SW 1271 (cell line): ENCODE measurements around the gene WWTR1.

Experiments
- DNase-seq, 2 experiments: peaks; one replicate each; lab custom pipeline; 2025; lab: John Stamatoyannopoulos, UW

WWTR1 gene

GRCh38 chr3:149567381-149567780 lies 90.4 kb downstream of the WWTR1 start:
- DNase-seq: no peak

DNA sequence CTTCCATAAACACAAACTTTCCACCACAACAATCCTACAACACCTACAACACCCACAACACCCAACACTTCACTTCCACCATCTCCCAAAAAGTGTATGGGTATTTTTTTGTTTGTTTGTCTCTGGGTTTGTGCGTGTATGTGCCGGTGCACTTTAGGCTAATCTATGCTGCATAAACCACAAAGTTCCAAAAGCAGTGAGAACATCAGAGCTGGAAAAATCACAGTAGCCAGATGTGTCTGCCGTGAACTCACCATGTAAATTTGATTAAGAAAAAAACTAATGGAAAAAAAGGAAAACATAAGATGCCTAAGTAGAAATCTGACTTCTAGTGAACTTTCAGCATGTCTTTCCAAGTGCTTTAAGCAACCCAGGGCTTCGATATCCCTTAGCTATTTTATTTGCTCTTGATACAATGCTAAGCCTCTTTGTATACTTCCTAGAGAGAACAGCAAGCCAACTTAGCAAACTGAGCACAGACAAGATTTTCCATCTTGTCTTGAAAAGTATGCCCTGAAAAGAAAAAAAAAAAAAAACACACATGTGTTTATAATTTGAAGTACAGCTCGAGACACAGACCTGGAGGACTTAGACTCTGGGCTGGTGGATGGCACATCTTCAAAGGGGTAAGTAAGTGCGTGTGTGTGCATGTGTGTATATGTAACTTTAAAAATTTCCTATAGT lies 91.4 kb downstream of the WWTR1 start:
- DNase-seq: no peak

DNA sequence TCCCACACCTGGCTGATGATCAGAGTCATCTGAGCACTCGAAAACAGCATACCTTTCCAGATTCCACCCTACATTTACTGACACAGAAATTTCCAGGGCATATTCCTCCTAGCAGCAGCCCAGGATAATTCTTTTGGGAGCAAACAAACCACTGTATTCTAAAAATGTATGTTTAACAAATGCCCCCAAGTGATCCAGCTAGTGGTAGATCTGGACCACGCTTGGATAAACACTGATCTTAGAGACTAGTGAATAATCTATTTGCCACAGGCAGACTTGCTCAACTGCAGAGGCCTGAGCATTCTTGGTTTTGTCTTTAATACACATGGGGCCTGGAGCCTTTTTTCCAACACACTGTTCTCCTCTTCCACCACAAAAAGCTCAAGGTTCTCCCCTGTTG lies 93.7 kb downstream of the WWTR1 start:
- DNase-seq: no peak

GRCh38 chr3:149563114-149563513 lies 94.7 kb downstream of the WWTR1 start:
- no peak for DNase-seq

GRCh38 chr3:149560617-149561016 lies 97.2 kb downstream of the WWTR1 start:
- DNase-seq: no peak

DNA sequence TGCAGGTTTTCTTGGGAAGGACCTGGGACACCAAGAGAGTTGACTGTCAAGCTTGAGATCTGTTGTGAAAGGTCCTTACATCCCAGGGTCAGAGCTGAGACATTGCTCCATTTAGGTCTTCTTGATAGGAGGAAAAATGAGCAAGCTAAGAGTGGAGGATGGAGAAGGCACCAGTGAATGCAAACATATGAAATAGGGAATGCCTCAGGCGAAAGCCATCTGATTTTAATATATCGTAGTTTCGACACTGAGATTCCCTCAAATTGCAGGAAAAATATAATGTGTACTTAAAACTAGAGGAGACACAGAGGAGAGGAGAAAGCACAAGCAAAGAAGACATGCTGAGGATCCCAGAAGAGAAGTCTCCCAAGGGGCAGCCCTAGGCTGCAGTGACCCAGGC lies 97.8 kb downstream of the WWTR1 start:
- DNase-seq: no peak

DNA sequence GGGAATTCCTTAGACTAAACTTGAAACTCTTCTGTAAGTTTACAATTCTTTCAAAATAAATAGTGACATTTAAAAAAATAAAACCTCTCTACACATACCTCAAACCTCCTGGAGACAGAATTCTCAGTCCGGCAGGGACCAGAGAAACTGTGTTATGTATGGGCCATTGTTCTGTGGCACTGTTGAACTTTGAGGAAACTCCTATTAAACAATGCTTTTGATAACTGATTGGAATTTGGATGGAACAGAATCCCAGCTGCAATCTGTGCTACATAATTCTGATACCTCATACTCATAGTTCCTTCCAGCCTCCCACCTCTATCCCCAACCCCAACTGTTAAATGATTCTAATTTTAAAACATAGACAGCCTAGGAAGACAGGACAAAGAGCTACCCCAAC lies 98.3 kb downstream of the WWTR1 start:
- no peak for DNase-seq

DNA sequence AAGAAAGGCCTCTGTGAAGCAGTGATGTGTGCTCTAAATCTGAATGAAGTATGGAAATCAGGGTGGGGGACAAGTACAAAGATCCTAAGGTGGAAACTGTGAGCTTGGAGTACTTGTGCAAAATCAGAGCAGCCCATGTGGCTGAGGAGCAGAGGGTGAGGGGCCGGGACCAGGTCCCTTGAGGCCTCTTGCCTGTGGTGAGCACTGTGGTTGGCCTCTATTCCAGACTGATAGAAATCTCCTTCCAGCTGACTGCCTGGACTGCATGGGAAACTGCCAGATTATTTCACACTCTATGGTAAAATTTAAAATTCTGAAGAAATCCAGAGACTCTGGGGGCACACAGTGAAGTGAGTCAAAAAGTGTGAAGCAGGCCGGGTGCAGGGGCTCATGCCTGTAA lies 101.9 kb downstream of the WWTR1 start:
- DNase-seq: no peak

GRCh38 chr3:149554826-149555225 lies 103.0 kb downstream of the WWTR1 start:
- no peak for DNase-seq

GRCh38 chr3:149553781-149554451 lies 103.9 kb downstream of the WWTR1 start:
- DNase-seq: no peak

DNA sequence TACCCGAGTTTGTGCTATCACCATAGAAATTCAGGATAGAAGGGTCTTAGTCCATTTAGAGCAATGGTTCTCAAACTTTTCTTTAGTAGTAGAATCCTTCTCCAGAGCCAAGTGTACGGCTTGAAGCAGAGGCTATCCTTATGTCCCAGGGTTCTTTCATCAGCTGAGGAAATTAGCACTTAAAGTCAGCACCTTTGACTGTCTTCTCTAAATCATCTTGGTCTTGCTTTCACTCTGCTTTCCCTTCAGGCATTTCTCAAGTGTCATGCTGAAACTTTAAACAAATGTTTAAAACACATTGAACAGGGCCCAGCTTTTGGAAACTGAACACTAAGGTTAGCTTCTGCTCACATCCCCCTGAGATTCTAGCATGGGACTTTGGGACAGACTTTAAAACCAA lies 105.1 kb downstream of the WWTR1 start:
- DNase-seq: no peak

DNA sequence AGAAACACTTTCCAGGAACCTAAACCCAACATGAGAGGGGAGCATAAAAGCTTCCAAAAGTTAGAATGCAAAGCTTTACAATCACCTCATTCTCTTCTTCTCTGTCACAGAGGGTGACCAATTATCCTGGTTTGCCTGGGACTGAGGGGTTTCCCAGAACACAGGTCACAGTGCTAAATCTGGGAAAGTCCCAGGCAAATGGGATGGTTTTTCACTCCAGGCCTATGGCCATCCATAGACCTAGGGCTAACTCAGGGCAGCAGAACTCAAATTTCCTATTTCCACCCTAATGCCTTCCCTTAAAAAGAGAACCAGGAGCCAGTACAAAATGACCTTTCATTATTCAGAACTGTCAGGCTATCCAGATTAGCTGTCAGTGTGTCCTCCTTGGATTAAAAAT lies 106.3 kb downstream of the WWTR1 start:
- no peak for DNase-seq

GRCh38 chr3:149548669-149549065 lies 109.2 kb downstream of the WWTR1 start:
- DNase-seq: no peak

DNA sequence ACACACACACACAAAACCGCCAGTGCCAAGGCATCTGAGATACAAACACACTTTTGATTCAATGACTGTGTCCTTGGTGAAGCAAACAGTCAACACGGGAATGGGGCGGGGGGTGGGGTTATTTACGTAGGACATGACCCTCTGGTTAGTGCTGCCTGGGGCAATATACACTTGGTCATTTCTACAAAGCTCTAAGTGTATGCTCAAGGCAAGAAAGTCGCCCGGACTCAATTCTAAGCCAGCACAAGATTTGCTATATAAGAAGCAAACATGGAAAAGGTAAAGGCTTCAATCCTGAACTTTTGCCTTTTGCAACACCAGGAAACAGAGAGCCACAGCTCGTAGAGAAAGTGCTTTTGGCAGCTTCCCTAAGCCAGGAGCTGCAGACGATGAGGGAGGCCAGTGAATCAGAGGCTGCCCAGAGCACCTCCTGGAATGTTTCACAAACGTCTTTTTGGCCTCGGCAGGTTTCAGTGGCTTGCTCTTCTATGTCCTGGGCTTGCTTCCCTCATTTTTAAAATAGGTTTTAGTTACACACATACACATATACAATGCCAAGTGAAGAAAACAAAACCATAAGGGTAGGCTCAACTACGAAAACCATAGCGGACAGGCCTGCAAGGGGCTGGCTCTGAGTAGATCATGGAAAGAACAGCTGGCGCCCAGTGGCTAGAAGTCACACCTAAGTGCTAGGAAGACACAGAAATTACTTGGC lies 109.7 kb downstream of the WWTR1 start:
- DNase-seq: no peak

GRCh38 chr3:149547413-149547812 lies 110.4 kb downstream of the WWTR1 start:
- no peak for DNase-seq

- DNase-seq: no peak
These were observed 112.8 kb downstream of the WWTR1 start for GRCh38 chr3:149545049-149545448.

GRCh38 chr3:149542375-149543312 lies 115.2 kb downstream of the WWTR1 start:
- DNase-seq: no peak

GRCh38 chr3:149541091-149541491 lies 116.7 kb downstream of the WWTR1 start:
- no peak for DNase-seq

DNA sequence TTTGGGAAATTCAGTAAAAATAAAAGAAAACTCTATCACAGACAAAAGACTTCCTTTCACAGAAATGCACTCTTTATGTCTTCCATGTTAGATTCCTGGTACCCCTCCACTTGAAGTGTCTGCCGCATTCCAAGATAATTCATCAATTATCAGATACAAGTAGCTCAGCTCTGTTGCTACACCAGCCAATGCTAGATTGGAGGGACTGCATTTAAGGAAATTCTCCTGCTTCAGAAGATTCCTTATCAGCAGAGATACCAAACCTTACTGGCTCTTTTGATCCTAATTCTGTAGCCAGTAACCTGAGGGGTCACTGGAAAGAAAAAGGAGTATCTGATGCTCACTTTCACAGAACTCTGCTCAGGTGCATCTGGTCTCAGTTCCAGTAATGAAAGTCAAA lies 119.5 kb downstream of the WWTR1 start:
- no peak for DNase-seq

DNA sequence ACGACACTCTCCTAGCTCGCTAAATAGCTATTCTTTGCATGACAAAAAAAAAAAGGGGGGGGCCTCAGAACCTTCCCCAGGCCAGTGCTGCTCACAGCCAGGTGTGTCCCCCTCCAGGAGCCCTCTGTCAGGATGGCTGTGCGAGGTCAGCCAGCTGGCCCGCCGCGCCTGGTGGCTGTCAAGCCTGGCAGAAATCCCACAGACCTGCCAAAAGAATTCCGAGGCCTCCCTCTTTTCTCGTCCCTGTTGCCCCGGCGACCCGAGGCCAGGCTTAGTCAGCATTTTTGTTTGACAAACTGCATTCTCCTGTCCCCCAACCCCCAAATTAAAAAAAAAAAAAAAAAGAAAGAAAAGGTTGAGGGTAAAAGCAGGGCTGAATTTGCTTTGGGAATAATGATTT lies 121.4 kb downstream of the WWTR1 start:
- no peak for DNase-seq

DNA sequence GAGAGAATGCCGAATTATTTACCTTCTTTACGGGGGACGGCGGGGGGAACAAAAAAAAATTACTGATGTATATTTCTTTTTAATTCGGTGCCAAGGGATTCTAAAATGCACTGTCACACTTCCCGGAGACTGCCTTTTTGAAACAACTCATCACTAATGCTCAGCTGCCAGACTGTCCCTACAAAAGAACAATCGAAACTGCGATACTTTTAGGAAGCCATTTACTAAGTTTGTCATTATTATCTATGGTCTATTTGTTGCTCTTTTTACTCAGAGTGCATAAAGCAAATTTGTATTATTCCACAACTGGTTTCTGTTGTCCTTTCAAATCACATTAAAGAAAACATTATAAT lies 122.5 kb downstream of the WWTR1 start:
- DNase-seq: no peak

- DNase-seq: no peak
These were observed 123.0 kb downstream of the WWTR1 start for GRCh38 chr3:149534671-149535332.
